Thyroid gland (tissue), 4 donors: ENCODE results near the gene DLGAP4. TPM values are rescaled to one million over a fixed set of nuclear protein-coding genes. Genes with fewer than 3 reads are reported as not detected.

Experiments used
- DNase-seq, 2 donors: peaks; one replicate each; pipeline ENCODE4 v3.0.0-alpha.2; 2019
- H3K27ac ChIP-seq, 3 donors: fragments of 200-600 bp; sonication (generic); 1 replicate in 2 of 3; 2 replicates in 1 of 3; pipeline ENCODE4 v1.5.1; 2016 to 2019; ENCODE audit warnings: mild to moderate bottlenecking in 1 of 3, moderate library complexity in 1 of 3
- H3K27me3 ChIP-seq: fragments of 200-600 bp; sonication (generic); one replicate; pipeline ENCODE4 v1.5.1; 2019
- H3K36me3 ChIP-seq, 2 donors: fragments of 200-600 bp; sonication (generic); one replicate each; pipeline ENCODE4 v1.5.1; 2016 to 2019
- H3K4me1 ChIP-seq, 2 donors: fragments of 200-600 bp; sonication (generic); one replicate each; pipeline ENCODE4 v1.5.1; 2017 to 2019
- H3K4me3 ChIP-seq, 3 donors: fragments of 200-600 bp; sonication (generic); replicated peaks in 1 of 3; 1 replicate in 2 of 3; 2 replicates in 1 of 3; pipeline ENCODE4 v1.5.1; 2016; ENCODE audit warnings: mild to moderate bottlenecking in 1 of 3
- H3K9me3 ChIP-seq: fragments of 200-600 bp; sonication (generic); one replicate; pipeline ENCODE4 v1.5.1; 2017
- POLR2A ChIP-seq, 2 donors: fragments of 450-650 bp; IDR thresholded peaks; one replicate each; pipeline ENCODE4 v1.6.1; 2017; ENCODE audit warnings: antibody characterized with exemption in 2 of 2, mild to moderate bottlenecking in 2 of 2, moderate library complexity in 1 of 2
- WGBS, 2 donors: methylation state at CpG; one replicate each; pipeline ENCODE4 v1.1.5; 2017; 5-methylcytosine and 5-hydroxymethylcytosine counted together
- intact Hi-C: fragments of 100-400 bp; cut with DNase I; formaldehyde crosslinking; loops from one replicate; pipeline ENCODE4 v1.15.1; 2023
- total RNA-seq, 4 donors: library from RNA; depleted of rRNA; stranded (reverse); fragments of >200 nt; gene quantifications; one replicate each; pipeline ENCODE4 v1.2.3, GENCODE V29; 2016
- TF ChIP-seq, protein P1 (sequence below), 6 experiments: fragments of 200-600 bp in 3 of 6; fragments of 450-650 bp in 3 of 6; sonication (generic) in 3 of 6; IDR thresholded peaks; one replicate each; pipeline ENCODE4 v1.5.1; 2016 to 2019; ENCODE audit warnings: antibody characterized with exemption in 6 of 6, mild to moderate bottlenecking in 2 of 6, inconsistent platforms in 1 of 6, moderate library complexity in 1 of 6

The DLGAP4 gene
- total RNA-seq, 4 donors from 2014 or later: 29.3 to 52.4 (median 41.5) TPM

DNA sequence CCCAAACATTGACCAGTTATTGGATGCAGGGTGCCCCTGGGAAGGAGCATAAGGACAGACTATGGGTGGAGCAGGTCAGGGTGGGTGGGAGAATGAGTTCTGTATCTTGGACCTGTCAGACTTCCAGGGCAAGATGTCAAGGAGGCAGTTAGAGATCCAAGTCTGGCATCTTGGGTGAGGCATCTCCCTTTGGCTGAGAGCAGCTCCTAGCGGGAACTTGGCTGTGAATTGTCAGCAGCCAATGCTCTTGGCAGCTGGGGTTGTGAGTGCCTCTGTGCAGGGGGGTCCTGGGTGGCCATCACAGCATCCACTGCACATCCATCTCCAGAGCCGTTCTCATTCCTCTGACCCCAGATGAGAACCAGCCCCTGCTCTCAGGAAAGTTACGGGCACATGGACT, 118.2 kb downstream of the DLGAP4 start:
- WGBS, 2 donors: 37 to 44% methylated on average over 3 of the region's 3 CpGs
- Histone ChIP-seq H3K36me3 (no peaks in the 10 kb centered on the region), H3K27me3 (no peaks in the 10 kb centered on the region)

DNA sequence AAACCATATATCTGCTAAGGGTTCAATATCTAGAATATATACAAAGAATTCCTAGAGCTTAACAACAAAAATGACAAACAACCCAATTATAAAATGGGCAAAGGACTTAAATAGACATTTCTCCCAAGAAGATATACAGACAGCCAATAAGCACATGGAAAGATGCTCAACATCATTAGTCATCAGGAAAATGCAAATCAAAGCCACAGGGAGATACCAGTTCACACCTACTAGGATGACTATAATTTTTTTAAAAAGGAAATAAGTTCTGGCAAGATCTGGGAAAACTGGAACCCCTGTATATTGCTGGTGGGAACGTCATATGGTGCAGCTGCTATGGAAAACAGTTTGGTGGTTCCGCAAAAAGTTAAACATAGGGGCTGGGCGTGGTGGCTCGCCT, 119.0 kb downstream of the DLGAP4 start:
- H3K4me3 ChIP-seq: no peak overlapping the region
- H3K27me3 ChIP-seq: no peaks in the 10 kb centered on the region
- no peak overlapping the region for H3K27ac ChIP-seq
- WGBS, 2 donors: 66 to 78% methylated on average over 4 of the region's 4 CpGs
- H3K4me1 ChIP-seq: no peaks in the 10 kb centered on the region
- H3K9me3 ChIP-seq: no peaks in the 10 kb centered on the region
- DNase-seq: no peak
- TF ChIP-seq, protein P1, sequence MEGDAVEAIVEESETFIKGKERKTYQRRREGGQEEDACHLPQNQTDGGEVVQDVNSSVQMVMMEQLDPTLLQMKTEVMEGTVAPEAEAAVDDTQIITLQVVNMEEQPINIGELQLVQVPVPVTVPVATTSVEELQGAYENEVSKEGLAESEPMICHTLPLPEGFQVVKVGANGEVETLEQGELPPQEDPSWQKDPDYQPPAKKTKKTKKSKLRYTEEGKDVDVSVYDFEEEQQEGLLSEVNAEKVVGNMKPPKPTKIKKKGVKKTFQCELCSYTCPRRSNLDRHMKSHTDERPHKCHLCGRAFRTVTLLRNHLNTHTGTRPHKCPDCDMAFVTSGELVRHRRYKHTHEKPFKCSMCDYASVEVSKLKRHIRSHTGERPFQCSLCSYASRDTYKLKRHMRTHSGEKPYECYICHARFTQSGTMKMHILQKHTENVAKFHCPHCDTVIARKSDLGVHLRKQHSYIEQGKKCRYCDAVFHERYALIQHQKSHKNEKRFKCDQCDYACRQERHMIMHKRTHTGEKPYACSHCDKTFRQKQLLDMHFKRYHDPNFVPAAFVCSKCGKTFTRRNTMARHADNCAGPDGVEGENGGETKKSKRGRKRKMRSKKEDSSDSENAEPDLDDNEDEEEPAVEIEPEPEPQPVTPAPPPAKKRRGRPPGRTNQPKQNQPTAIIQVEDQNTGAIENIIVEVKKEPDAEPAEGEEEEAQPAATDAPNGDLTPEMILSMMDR (IDR thresholded peaks at IDR 0.05): no peak
- no peak for TF ChIP-seq POLR2A (IDR thresholded peaks at IDR 0.05)
- intact Hi-C loops: no loop called here
- no peaks in the 10 kb centered on the region for H3K36me3 ChIP-seq

More for the DNA sequence above, 118.2 kb downstream of the DLGAP4 start:
- TF ChIP-seq, protein P1 (IDR thresholded peaks at IDR 0.05): no peak
- TF ChIP-seq POLR2A (IDR thresholded peaks at IDR 0.05): no peak
- no peak for DNase-seq
- no peak overlapping the region for H3K27ac ChIP-seq
- H3K4me1 ChIP-seq: no peaks in the 10 kb centered on the region
- no peak overlapping the region for H3K4me3 ChIP-seq
- intact Hi-C loops: no loop called here
- H3K9me3 ChIP-seq: no peaks in the 10 kb centered on the region

DNA sequence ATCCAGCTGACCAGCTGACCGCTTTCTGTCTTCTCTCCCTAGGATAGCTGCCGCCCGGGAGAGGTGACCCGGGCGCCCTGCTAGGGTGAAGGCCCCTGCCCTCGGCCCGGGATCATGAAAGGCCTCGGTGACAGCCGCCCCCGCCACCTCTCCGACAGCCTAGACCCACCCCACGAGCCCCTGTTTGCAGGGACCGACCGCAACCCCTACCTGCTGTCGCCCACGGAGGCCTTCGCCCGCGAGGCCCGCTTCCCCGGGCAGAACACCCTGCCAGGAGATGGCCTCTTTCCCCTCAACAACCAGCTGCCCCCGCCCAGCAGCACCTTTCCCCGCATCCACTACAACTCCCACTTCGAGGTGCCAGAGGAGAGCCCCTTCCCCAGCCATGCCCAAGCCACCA, 125.5 kb downstream of the DLGAP4 start:
- WGBS, 2 donors: 94 to 95% methylated on average over 20 to 24 of the region's 24 CpGs
- H3K27me3 ChIP-seq: no peaks in the 10 kb centered on the region
- intact Hi-C loops: loop anchor here (5.0 kb wide), 1 partner anchor 224 kb away; no protein-coding TSS in a partner anchor

DNA sequence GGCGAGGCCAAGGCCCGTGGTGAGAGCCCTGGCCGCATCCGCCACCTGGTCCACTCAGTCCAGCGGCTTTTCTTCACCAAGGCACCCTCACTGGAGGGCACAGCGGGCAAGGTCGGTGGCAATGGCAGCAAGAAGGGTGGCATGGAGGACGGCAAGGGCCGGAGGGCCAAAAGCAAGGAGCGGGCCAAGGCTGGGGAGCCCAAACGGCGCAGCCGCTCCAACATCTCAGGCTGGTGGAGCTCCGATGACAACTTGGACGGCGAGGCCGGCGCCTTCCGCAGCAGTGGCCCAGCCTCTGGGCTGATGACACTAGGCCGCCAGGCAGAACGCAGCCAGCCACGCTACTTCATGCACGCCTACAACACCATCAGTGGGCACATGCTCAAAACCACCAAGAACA, 126.0 kb downstream of the DLGAP4 start:
- no peak for TF ChIP-seq POLR2A (IDR thresholded peaks at IDR 0.05)
- TF ChIP-seq, protein P1 (IDR thresholded peaks at IDR 0.05): no peak
- no peak for DNase-seq
- intact Hi-C loops: loop anchor here (5.0 kb wide), 1 partner anchor 225 kb away; no protein-coding TSS in a partner anchor
- Histone ChIP-seq H3K9me3 (no peaks in the 10 kb centered on the region), H3K36me3 (no peaks in the 10 kb centered on the region), H3K4me1 (peaks cover 0 to 5% of the 10 kb centered on the region in 2 donors), H3K27me3 (no peaks in the 10 kb centered on the region), H3K27ac (no peak overlapping the region), H3K4me3 (no peak overlapping the region)
- 95 to 98% methylated on average over 14 to 23 of the region's 23 CpGs for WGBS, 2 donors

More for the DNA sequence above, 125.5 kb downstream of the DLGAP4 start:
- Histone ChIP-seq H3K27ac (no peak overlapping the region), H3K4me3 (no peak overlapping the region), H3K4me1 (peaks cover 0 to 5% of the 10 kb centered on the region in 2 donors), H3K9me3 (no peaks in the 10 kb centered on the region), H3K36me3 (no peaks in the 10 kb centered on the region)
- TF ChIP-seq, protein P1 (IDR thresholded peaks at IDR 0.05): no peak
- no peak for TF ChIP-seq POLR2A (IDR thresholded peaks at IDR 0.05)
- no peak for DNase-seq

DNA sequence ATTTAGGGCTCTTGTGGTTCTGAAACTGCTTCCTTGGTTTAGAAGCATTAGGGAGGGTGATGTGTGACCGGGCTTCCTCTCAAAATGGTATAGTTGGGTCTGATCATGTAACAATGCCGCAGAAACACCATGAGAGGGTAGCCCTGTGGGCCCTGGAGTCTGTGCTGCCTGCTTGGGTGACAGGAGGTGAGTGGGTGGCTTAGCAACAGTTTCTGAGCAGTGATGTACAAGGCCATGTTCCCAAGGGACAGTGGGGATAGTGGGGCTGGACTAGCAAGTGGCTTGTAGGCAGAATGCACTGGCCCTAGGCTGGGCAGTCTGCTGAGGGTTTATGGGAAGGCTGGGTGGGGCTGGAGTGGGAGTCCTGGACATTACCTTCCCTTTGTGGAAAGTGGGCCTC, 128.2 kb downstream of the DLGAP4 start:
- no peaks in the 10 kb centered on the region for H3K36me3 ChIP-seq
- H3K9me3 ChIP-seq: no peaks in the 10 kb centered on the region
- H3K27me3 ChIP-seq: no peaks in the 10 kb centered on the region
- H3K4me3 ChIP-seq: no peak overlapping the region
- H3K27ac ChIP-seq: no peak overlapping the region
- peaks cover 0 to 5% of the 10 kb centered on the region in 2 donors for H3K4me1 ChIP-seq
- WGBS, 2 donors: 78 to 81% methylated on average over 2 of the region's 2 CpGs
- TF ChIP-seq, protein P1 (IDR thresholded peaks at IDR 0.05): no peak
- no peak for TF ChIP-seq POLR2A (IDR thresholded peaks at IDR 0.05)
- intact Hi-C loops: loop anchor here (5.0 kb wide), 1 partner anchor 227 kb away; no protein-coding TSS in a partner anchor
- DNase-seq: no peak
